ENCODE results near the gene XG.
"Not testable (repeated sequence)": the region's sequence is repeated elsewhere in the genome, so short reads cannot be mapped to it uniquely, and the experiment has no call there.

The XG gene

GRCh38 chrX:2789569-2789968, 37.7 kb downstream of the XG start:
- Histone ChIP-seq H3K27ac (ENCODE audit: low read length) (no peak overlapping the region), H3K4me1 (ENCODE audit: low read length) (no peaks in the 10 kb centered on the region), H3K4me3 (ENCODE audit: low read length) (no peak overlapping the region), H3K9ac (ENCODE audit: low read length) (no peak overlapping the region), H3K36me3 (replicated peaks; ENCODE audit: insufficient read depth, low read length) (no peaks in the 10 kb centered on the region), H3K79me2 (ENCODE audit: low read length) (no peaks in the 10 kb centered on the region), H3K9me3 (replicated peaks; ENCODE audit: insufficient read depth, low read length) (no peaks in the 10 kb centered on the region), H3K27me3 (replicated peaks; ENCODE audit: insufficient read depth, low read length) (no peaks in the 10 kb centered on the region), H2AFZ (ENCODE audit: low read length) (no peak overlapping the region), H4K20me1 (ENCODE audit: insufficient read depth, low read length) (no peaks in the 10 kb centered on the region), H3F3A (ENCODE audit: insufficient read depth, low read length) (no peaks in the 10 kb centered on the region), H3K9me2 (replicated peaks; ENCODE audit: insufficient read depth, low read length) (no peaks in the 10 kb centered on the region), H3K4me2 (ENCODE audit: low read depth, low read length) (no peak overlapping the region)
- no peak for DNase-seq
- TF ChIP-seq EZH2phosphoT487 (IDR thresholded peaks at IDR 0.05; ENCODE audit: low read length) (no peak), EZH2 (optimal IDR thresholded peaks at IDR 0.05; ENCODE audit: low read depth, low read length) (no peak)

GRCh38 chrX:2793752-2794151, 41.9 kb downstream of the XG start:
- no peaks in the 10 kb centered on the region for H3K9me3 ChIP-seq (replicated peaks; ENCODE audit: insufficient read depth, low read length)
- no peak overlapping the region for H3K4me3 ChIP-seq (ENCODE audit: low read length)

GRCh38 chrX:2794336-2794735, 42.5 kb downstream of the XG start:
- H3K4me1 ChIP-seq (ENCODE audit: low read length), result no peaks in the 10 kb centered on the region
- H3K9me2 ChIP-seq (replicated peaks; ENCODE audit: insufficient read depth, low read length), result no peaks in the 10 kb centered on the region
- H3K27ac ChIP-seq (ENCODE audit: low read length), result no peak overlapping the region
- H4K20me1 ChIP-seq (ENCODE audit: insufficient read depth, low read length), result no peaks in the 10 kb centered on the region
- no peak overlapping the region for H3K9ac ChIP-seq (ENCODE audit: low read length)
- no peak overlapping the region for H3K4me3 ChIP-seq (ENCODE audit: low read length)
- H3F3A ChIP-seq (ENCODE audit: insufficient read depth, low read length), result no peaks in the 10 kb centered on the region
- H3K4me2 ChIP-seq (ENCODE audit: low read depth, low read length), result no peak overlapping the region
- H3K36me3 ChIP-seq (replicated peaks; ENCODE audit: insufficient read depth, low read length), result no peaks in the 10 kb centered on the region
- H3K9me3 ChIP-seq (replicated peaks; ENCODE audit: insufficient read depth, low read length), result no peaks in the 10 kb centered on the region
- no peaks in the 10 kb centered on the region for H3K79me2 ChIP-seq (ENCODE audit: low read length)
- no peak overlapping the region for H2AFZ ChIP-seq (ENCODE audit: low read length)
- TF ChIP-seq EZH2 (optimal IDR thresholded peaks at IDR 0.05; ENCODE audit: low read depth, low read length) (no peak), CTCF (IDR thresholded peaks at IDR 0.05; ENCODE audit: low read length) (no peak), EZH2phosphoT487 (IDR thresholded peaks at IDR 0.05; ENCODE audit: low read length) (no peak)
- H3K27me3 ChIP-seq (replicated peaks; ENCODE audit: insufficient read depth, low read length), result no peaks in the 10 kb centered on the region
- no peak for DNase-seq

More at GRCh38 chrX:2793752-2794151, 41.9 kb downstream of the XG start:
- TF ChIP-seq CTCF (IDR thresholded peaks at IDR 0.05; ENCODE audit: low read length) (no peak), EZH2 (optimal IDR thresholded peaks at IDR 0.05; ENCODE audit: low read depth, low read length) (no peak), EZH2phosphoT487 (IDR thresholded peaks at IDR 0.05; ENCODE audit: low read length) (no peak)
- H3K79me2 ChIP-seq (ENCODE audit: low read length), result no peaks in the 10 kb centered on the region
- H2AFZ ChIP-seq (ENCODE audit: low read length), result no peak overlapping the region
- H3K27me3 ChIP-seq (replicated peaks; ENCODE audit: insufficient read depth, low read length), result no peaks in the 10 kb centered on the region
- no peaks in the 10 kb centered on the region for H3K9me2 ChIP-seq (replicated peaks; ENCODE audit: insufficient read depth, low read length)
- H3K9ac ChIP-seq (ENCODE audit: low read length), result no peak overlapping the region
- H3K27ac ChIP-seq (ENCODE audit: low read length), result no peak overlapping the region
- H4K20me1 ChIP-seq (ENCODE audit: insufficient read depth, low read length), result no peaks in the 10 kb centered on the region
- H3K36me3 ChIP-seq (replicated peaks; ENCODE audit: insufficient read depth, low read length), result no peaks in the 10 kb centered on the region
- H3F3A ChIP-seq (ENCODE audit: insufficient read depth, low read length), result no peaks in the 10 kb centered on the region
- no peak for DNase-seq
- H3K4me1 ChIP-seq (ENCODE audit: low read length), result no peaks in the 10 kb centered on the region
- no peak overlapping the region for H3K4me2 ChIP-seq (ENCODE audit: low read depth, low read length)

GRCh38 chrX:2796808-2797207, 45.0 kb downstream of the XG start:
- DNase-seq; H4K20me1 ChIP-seq (ENCODE audit: insufficient read depth, low read length); H3K36me3 ChIP-seq (replicated peaks; ENCODE audit: insufficient read depth, low read length); H3K9me3 ChIP-seq (replicated peaks; ENCODE audit: insufficient read depth, low read length); H3K9ac ChIP-seq (ENCODE audit: low read length); H3K4me3 ChIP-seq (ENCODE audit: low read length); H3K27me3 ChIP-seq (replicated peaks; ENCODE audit: insufficient read depth, low read length); H3K4me2 ChIP-seq (ENCODE audit: low read depth, low read length); H3K9me2 ChIP-seq (replicated peaks; ENCODE audit: insufficient read depth, low read length); H3K4me1 ChIP-seq (ENCODE audit: low read length); H3K27ac ChIP-seq (ENCODE audit: low read length); H3F3A ChIP-seq (ENCODE audit: insufficient read depth, low read length); H3K79me2 ChIP-seq (ENCODE audit: low read length); H2AFZ ChIP-seq (ENCODE audit: low read length): not testable (repeated sequence)
